ENCODE data around the gene PWP1.

The PWP1 gene

GRCh38 chr12:107654873-107655272, 30.7 kb upstream of the PWP1 start:
- Histone ChIP-seq H3K36me3 (ENCODE audit: control insufficient read depth, insufficient read depth, low read length) (no peaks in the 10 kb centered on the region), H3K4me1 (ENCODE audit: control insufficient read depth, insufficient read depth, low read length) (peaks cover 6% of the 10 kb centered on the region), H3K4me3 (ENCODE audit: insufficient read depth, low read depth, low read length) (no peak overlapping the region), H3K9me3 (ENCODE audit: control insufficient read depth, low read length) (no peaks in the 10 kb centered on the region), H3K27me3 (ENCODE audit: control insufficient read depth, insufficient read depth, low read length, poor library complexity, severe bottlenecking) (no peaks in the 10 kb centered on the region), H3K27ac (ENCODE audit: insufficient read depth, low read depth, low read length, poor library complexity, severe bottlenecking) (no peak overlapping the region)
- WGBS, 2 experiments: 92 to 97% methylated on average over 4 of the region's 4 CpGs

DNA sequence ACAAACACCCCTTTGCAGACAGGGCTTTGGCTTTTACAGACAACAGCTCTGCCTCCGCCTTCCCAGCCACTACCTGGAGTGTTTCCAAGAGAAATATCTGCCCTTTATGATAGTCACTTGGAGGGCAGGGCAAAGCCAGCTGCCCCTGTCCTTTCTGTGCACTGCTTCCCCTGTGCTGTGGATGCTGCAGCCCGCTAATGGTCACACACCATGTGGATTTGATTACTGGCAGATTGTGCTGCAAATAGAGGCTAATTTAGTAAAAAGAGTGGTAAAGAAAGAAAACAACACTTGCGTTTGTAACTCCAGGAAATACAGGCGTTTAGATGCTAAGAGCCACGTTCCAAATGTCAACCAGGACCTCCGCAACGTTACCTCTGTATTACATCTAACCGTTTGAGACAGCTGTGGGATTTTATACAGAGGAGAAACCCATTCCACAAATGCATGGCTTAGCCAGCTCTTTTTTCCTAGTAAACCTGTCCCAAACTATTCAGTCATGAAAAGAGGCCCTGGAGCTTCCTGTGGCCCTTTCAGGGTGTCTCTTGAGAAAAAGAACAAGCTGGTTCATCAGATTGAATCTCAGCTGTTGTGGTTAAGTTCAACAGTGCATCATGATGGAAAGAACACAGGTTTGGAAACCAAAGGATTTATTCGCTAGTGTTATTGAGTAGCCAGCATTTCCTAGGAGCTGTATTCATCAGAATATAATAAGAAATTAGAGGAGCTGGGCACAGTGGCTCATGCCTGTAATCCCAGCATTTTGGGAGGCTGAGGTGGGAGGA, 30.1 kb upstream of the PWP1 start:
- no peaks in the 10 kb centered on the region for H3K9me3 ChIP-seq (ENCODE audit: control insufficient read depth, low read length)
- H3K27ac ChIP-seq (ENCODE audit: insufficient read depth, low read depth, low read length, poor library complexity, severe bottlenecking): no peak overlapping the region
- no peaks in the 10 kb centered on the region for H3K36me3 ChIP-seq (ENCODE audit: control insufficient read depth, insufficient read depth, low read length)
- no peak overlapping the region for H3K4me3 ChIP-seq (ENCODE audit: insufficient read depth, low read depth, low read length)
- H3K4me1 ChIP-seq (ENCODE audit: control insufficient read depth, insufficient read depth, low read length): peaks cover 6% of the 10 kb centered on the region
- whole genome bisulfite sequencing, 2 experiments: 88 to 91% methylated on average over 9 of the region's 9 CpGs
- H3K27me3 ChIP-seq (ENCODE audit: control insufficient read depth, insufficient read depth, low read length, poor library complexity, severe bottlenecking): no peaks in the 10 kb centered on the region

GRCh38 chr12:107656302-107656701, 29.3 kb upstream of the PWP1 start:
- H3K27me3 ChIP-seq (ENCODE audit: control insufficient read depth, insufficient read depth, low read length, poor library complexity, severe bottlenecking): no peaks in the 10 kb centered on the region
- H3K27ac ChIP-seq (ENCODE audit: insufficient read depth, low read depth, low read length, poor library complexity, severe bottlenecking): no peak overlapping the region
- H3K4me3 ChIP-seq (ENCODE audit: insufficient read depth, low read depth, low read length): no peak overlapping the region
- H3K9me3 ChIP-seq (ENCODE audit: control insufficient read depth, low read length): no peaks in the 10 kb centered on the region
- no peaks in the 10 kb centered on the region for H3K36me3 ChIP-seq (ENCODE audit: control insufficient read depth, insufficient read depth, low read length)
- peaks cover 11% of the 10 kb centered on the region for H3K4me1 ChIP-seq (ENCODE audit: control insufficient read depth, insufficient read depth, low read length)

GRCh38 chr12:107657133-107657532, 28.5 kb upstream of the PWP1 start:
- Histone ChIP-seq H3K36me3 (ENCODE audit: control insufficient read depth, insufficient read depth, low read length) (no peaks in the 10 kb centered on the region), H3K27me3 (ENCODE audit: control insufficient read depth, insufficient read depth, low read length, poor library complexity, severe bottlenecking) (no peaks in the 10 kb centered on the region), H3K9me3 (ENCODE audit: control insufficient read depth, low read length) (no peaks in the 10 kb centered on the region), H3K4me1 (ENCODE audit: control insufficient read depth, insufficient read depth, low read length) (peaks cover 5% of the 10 kb centered on the region), H3K4me3 (ENCODE audit: insufficient read depth, low read depth, low read length) (no peak overlapping the region), H3K27ac (ENCODE audit: insufficient read depth, low read depth, low read length, poor library complexity, severe bottlenecking) (no peak overlapping the region)
- WGBS, 2 experiments: 94 to 98% methylated on average over 4 of the region's 4 CpGs

GRCh38 chr12:107657621-107658020, 28.0 kb upstream of the PWP1 start:
- Histone ChIP-seq H3K27me3 (ENCODE audit: control insufficient read depth, insufficient read depth, low read length, poor library complexity, severe bottlenecking) (no peaks in the 10 kb centered on the region), H3K36me3 (ENCODE audit: control insufficient read depth, insufficient read depth, low read length) (no peaks in the 10 kb centered on the region), H3K27ac (ENCODE audit: insufficient read depth, low read depth, low read length, poor library complexity, severe bottlenecking) (no peak overlapping the region), H3K4me3 (ENCODE audit: insufficient read depth, low read depth, low read length) (no peak overlapping the region), H3K4me1 (ENCODE audit: control insufficient read depth, insufficient read depth, low read length) (peaks cover 5% of the 10 kb centered on the region), H3K9me3 (ENCODE audit: control insufficient read depth, low read length) (no peaks in the 10 kb centered on the region)
- 93 to 95% methylated on average over 9 of the region's 9 CpGs for WGBS, 2 experiments

DNA sequence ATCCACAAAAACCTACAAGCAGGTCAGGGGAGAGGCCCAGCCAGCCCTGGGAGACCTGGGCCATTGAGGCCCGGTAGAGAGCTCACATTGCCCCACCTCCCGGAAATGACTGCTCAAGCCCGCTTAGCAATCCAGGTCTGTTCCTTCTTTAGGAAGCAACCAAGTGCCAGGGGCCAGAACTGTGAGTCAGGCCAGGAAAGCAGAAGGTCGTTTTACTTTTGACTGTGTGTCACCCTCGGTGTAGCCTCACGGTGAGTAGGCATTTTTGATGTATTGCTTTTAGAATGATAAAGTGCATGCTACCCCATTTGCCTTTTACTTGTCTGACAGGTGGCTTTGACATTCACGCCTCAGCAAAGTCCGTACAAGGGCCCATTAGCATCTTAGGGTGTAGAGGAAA, 25.4 kb upstream of the PWP1 start:
- no peaks in the 10 kb centered on the region for H3K27me3 ChIP-seq (ENCODE audit: control insufficient read depth, insufficient read depth, low read length, poor library complexity, severe bottlenecking)
- no peak overlapping the region for H3K27ac ChIP-seq (ENCODE audit: insufficient read depth, low read depth, low read length, poor library complexity, severe bottlenecking)
- H3K36me3 ChIP-seq (ENCODE audit: control insufficient read depth, insufficient read depth, low read length): no peaks in the 10 kb centered on the region
- no peak overlapping the region for H3K4me3 ChIP-seq (ENCODE audit: insufficient read depth, low read depth, low read length)
- WGBS, 2 experiments: 80 to 83% methylated on average over 8 of the region's 8 CpGs
- no peaks in the 10 kb centered on the region for H3K9me3 ChIP-seq (ENCODE audit: control insufficient read depth, low read length)
- H3K4me1 ChIP-seq (ENCODE audit: control insufficient read depth, insufficient read depth, low read length): peaks cover 5% of the 10 kb centered on the region

GRCh38 chr12:107660861-107661415, 24.7 kb upstream of the PWP1 start:
- WGBS, 2 experiments: 68 to 73% methylated on average over 12 of the region's 12 CpGs
- no peaks in the 10 kb centered on the region for H3K27me3 ChIP-seq (ENCODE audit: control insufficient read depth, insufficient read depth, low read length, poor library complexity, severe bottlenecking)

DNA sequence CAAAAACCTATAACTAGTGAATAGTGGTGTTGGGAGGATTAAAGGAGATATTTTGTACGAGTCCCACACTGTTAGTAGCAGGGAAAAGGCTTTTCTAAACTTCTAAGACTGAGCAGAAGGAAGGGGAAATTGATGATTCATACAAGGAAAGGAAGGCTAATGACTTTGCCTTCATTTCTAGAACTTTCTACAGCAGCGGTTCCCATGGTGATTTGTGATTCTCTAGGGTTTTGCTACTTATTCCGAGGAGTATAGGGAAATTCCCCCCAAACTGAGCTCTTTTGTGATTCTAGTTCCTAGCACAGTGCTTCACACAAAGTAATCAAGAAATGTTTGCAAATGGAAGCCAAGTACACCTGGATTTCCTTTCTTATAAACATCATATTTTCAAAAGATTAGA, 23.8 kb upstream of the PWP1 start:
- no peaks in the 10 kb centered on the region for H3K27me3 ChIP-seq (ENCODE audit: control insufficient read depth, insufficient read depth, low read length, poor library complexity, severe bottlenecking)
- no peaks in the 10 kb centered on the region for H3K36me3 ChIP-seq (ENCODE audit: control insufficient read depth, insufficient read depth, low read length)
- no peak overlapping the region for H3K4me3 ChIP-seq (ENCODE audit: insufficient read depth, low read depth, low read length)
- H3K9me3 ChIP-seq (ENCODE audit: control insufficient read depth, low read length): no peaks in the 10 kb centered on the region
- no peak overlapping the region for H3K27ac ChIP-seq (ENCODE audit: insufficient read depth, low read depth, low read length, poor library complexity, severe bottlenecking)
- 93 to 95% methylated on average over 3 of the region's 3 CpGs for WGBS, 2 experiments
- H3K4me1 ChIP-seq (ENCODE audit: control insufficient read depth, insufficient read depth, low read length): peaks cover 5% of the 10 kb centered on the region

More at GRCh38 chr12:107660861-107661415, 24.7 kb upstream of the PWP1 start:
- Histone ChIP-seq H3K4me3 (ENCODE audit: insufficient read depth, low read depth, low read length) (no peak overlapping the region), H3K36me3 (ENCODE audit: control insufficient read depth, insufficient read depth, low read length) (no peaks in the 10 kb centered on the region), H3K27ac (ENCODE audit: insufficient read depth, low read depth, low read length, poor library complexity, severe bottlenecking) (no peak overlapping the region), H3K9me3 (ENCODE audit: control insufficient read depth, low read length) (no peaks in the 10 kb centered on the region), H3K4me1 (ENCODE audit: control insufficient read depth, insufficient read depth, low read length) (peaks cover 5% of the 10 kb centered on the region)

DNA sequence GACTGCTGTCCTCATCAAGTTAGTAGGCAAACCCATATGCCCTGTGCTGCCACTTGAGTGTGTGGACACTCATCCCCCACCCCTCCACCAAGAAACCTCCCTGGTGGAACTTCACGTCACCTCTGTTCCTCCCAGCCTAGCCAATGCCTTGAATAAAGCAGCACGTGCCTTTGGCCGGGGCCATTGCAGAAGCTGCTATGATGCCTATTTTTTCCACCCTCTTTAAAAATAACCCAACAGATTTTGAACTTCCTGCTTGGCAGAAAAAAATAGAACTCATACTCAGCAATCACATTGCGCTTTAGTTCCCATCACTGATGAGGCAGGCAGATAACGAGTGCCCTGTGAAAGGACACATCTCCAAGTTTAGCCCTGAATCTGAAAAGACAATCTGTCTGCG, 23.1 kb upstream of the PWP1 start:
- H3K4me3 ChIP-seq (ENCODE audit: insufficient read depth, low read depth, low read length): no peak overlapping the region
- no peaks in the 10 kb centered on the region for H3K27me3 ChIP-seq (ENCODE audit: control insufficient read depth, insufficient read depth, low read length, poor library complexity, severe bottlenecking)
- 92 to 94% methylated on average over 6 of the region's 6 CpGs for WGBS, 2 experiments
- H3K27ac ChIP-seq (ENCODE audit: insufficient read depth, low read depth, low read length, poor library complexity, severe bottlenecking): no peak overlapping the region
- H3K36me3 ChIP-seq (ENCODE audit: control insufficient read depth, insufficient read depth, low read length): no peaks in the 10 kb centered on the region
- H3K4me1 ChIP-seq (ENCODE audit: control insufficient read depth, insufficient read depth, low read length): peaks cover 5% of the 10 kb centered on the region
- H3K9me3 ChIP-seq (ENCODE audit: control insufficient read depth, low read length): no peaks in the 10 kb centered on the region

GRCh38 chr12:107663277-107663676, 22.3 kb upstream of the PWP1 start:
- WGBS, 2 experiments: 80 to 83% methylated on average over 5 to 6 of the region's 6 CpGs
- Histone ChIP-seq H3K4me3 (ENCODE audit: insufficient read depth, low read depth, low read length) (no peak overlapping the region), H3K9me3 (ENCODE audit: control insufficient read depth, low read length) (no peaks in the 10 kb centered on the region), H3K4me1 (ENCODE audit: control insufficient read depth, insufficient read depth, low read length) (peaks cover 5% of the 10 kb centered on the region), H3K27me3 (ENCODE audit: control insufficient read depth, insufficient read depth, low read length, poor library complexity, severe bottlenecking) (no peaks in the 10 kb centered on the region), H3K27ac (ENCODE audit: insufficient read depth, low read depth, low read length, poor library complexity, severe bottlenecking) (no peak overlapping the region), H3K36me3 (ENCODE audit: control insufficient read depth, insufficient read depth, low read length) (no peaks in the 10 kb centered on the region)

All from ectodermal cell (in vitro differentiated cells).